Loucy (cell line): ENCODE measurements around the gene HPSE2.

Experiments
- H2AFZ ChIP-seq: fragments of 200-600 bp; sonication (generic); 2 replicates; pipeline ENCODE4 v1.6.0; 2016; ENCODE audit warnings: antibody characterized with exemption, mild to moderate bottlenecking, low read length, moderate library complexity
- H3F3A ChIP-seq: fragments of 200-600 bp; 2 replicates; pipeline ENCODE4 v1.6.0; 2016; ENCODE audit warnings: antibody characterized with exemption, low read depth, mild to moderate bottlenecking
- H3K27me3 ChIP-seq: fragments of 200-600 bp; sonication (generic); 2 replicates; pipeline ENCODE4 v1.6.1; 2014; ENCODE audit warnings: low read length, mild to moderate bottlenecking; ENCODE audit not compliant: insufficient read depth, poor library complexity, severe bottlenecking
- H3K36me3 ChIP-seq: fragments of 200-600 bp; sonication (generic); 2 replicates; pipeline ENCODE4 v1.6.1; 2016; ENCODE audit warnings: low read length; ENCODE audit not compliant: insufficient read depth
- H3K4me1 ChIP-seq: fragments of 200-600 bp; sonication (generic); 2 replicates; pipeline ENCODE4 v1.5.1; 2014; ENCODE audit warnings: low read length, mild to moderate bottlenecking; ENCODE audit not compliant: insufficient read depth, poor library complexity, severe bottlenecking
- H3K4me2 ChIP-seq: fragments of 200-600 bp; sonication (generic); 2 replicates; pipeline ENCODE4 v1.6.0; 2014; ENCODE audit warnings: antibody characterized with exemption, low read length, low read depth, mild to moderate bottlenecking; ENCODE audit not compliant: poor library complexity, severe bottlenecking
- H3K4me3 ChIP-seq: fragments of 200-600 bp; sonication (generic); 2 replicates; pipeline ENCODE4 v1.5.1; 2014; ENCODE audit warnings: low read length, mild to moderate bottlenecking, mixed read lengths; ENCODE audit not compliant: poor library complexity, severe bottlenecking
- H3K79me2 ChIP-seq: fragments of 200-600 bp; sonication (generic); 2 replicates; pipeline ENCODE4 v1.6.1; 2014; ENCODE audit warnings: low read length; ENCODE audit not compliant: insufficient read depth
- H3K9ac ChIP-seq: fragments of 200-600 bp; sonication (generic); 2 replicates; pipeline ENCODE4 v1.6.0; 2014; ENCODE audit warnings: mild to moderate bottlenecking, low read depth, low read length, moderate library complexity; ENCODE audit not compliant: poor library complexity, severe bottlenecking
- H3K9me2 ChIP-seq: fragments of 200-600 bp; sonication (generic); replicated peaks from 2 replicates; pipeline ENCODE4 v1.6.1; 2016; ENCODE audit warnings: low read depth, low read length, mixed read lengths
- H3K9me3 ChIP-seq: fragments of 200-600 bp; sonication (generic); 2 replicates; pipeline ENCODE4 v1.6.1; 2014; ENCODE audit warnings: mild to moderate bottlenecking, antibody characterized with exemption, low read length, low read depth; ENCODE audit not compliant: insufficient read depth
- H4K20me1 ChIP-seq: fragments of 200-600 bp; sonication (generic); 2 replicates; pipeline ENCODE4 v1.6.0; 2014; ENCODE audit warnings: antibody characterized with exemption, low read length, mild to moderate bottlenecking; ENCODE audit not compliant: insufficient read depth, poor library complexity, severe bottlenecking
- EZH2phosphoT487 ChIP-seq: fragments of 200-600 bp; IDR thresholded peaks from 2 replicates; pipeline ENCODE4 v1.6.1; 2018; ENCODE audit warnings: antibody characterized with exemption, mild to moderate bottlenecking, moderate library complexity, borderline replicate concordance
- TF ChIP-seq, protein P1 (sequence below): fragments of 200-600 bp; sonication (generic); conservative IDR thresholded peaks from 2 replicates; pipeline ENCODE4 v1.5.1; 2014; ENCODE audit warnings: mild to moderate bottlenecking, antibody characterized with exemption, low read length

The HPSE2 gene

DNA sequence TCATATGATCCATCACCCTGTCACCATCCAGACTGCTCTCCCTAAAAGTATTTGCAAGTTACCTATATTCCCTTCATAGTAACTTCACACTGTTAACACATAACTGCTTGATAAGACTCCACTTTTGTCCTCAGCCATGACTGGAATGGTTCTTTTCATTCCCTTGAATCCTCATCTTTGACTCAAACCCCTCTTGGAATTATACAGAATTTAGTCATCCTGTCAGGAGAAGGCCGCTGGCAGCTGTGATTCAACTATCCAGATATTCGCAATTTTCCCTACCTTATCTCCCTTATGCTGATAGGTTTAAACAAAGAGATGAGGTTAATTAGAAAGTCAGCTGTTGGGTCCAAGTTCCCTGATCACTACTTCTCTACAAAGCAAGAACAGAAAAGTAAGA, 646.0 kb downstream of the HPSE2 start:
- H3K9me3 ChIP-seq = no peaks in the 10 kb centered on the region
- no peak overlapping the region for H2AFZ ChIP-seq
- no peaks in the 10 kb centered on the region for H3K9me2 ChIP-seq
- TF ChIP-seq, protein P1, sequence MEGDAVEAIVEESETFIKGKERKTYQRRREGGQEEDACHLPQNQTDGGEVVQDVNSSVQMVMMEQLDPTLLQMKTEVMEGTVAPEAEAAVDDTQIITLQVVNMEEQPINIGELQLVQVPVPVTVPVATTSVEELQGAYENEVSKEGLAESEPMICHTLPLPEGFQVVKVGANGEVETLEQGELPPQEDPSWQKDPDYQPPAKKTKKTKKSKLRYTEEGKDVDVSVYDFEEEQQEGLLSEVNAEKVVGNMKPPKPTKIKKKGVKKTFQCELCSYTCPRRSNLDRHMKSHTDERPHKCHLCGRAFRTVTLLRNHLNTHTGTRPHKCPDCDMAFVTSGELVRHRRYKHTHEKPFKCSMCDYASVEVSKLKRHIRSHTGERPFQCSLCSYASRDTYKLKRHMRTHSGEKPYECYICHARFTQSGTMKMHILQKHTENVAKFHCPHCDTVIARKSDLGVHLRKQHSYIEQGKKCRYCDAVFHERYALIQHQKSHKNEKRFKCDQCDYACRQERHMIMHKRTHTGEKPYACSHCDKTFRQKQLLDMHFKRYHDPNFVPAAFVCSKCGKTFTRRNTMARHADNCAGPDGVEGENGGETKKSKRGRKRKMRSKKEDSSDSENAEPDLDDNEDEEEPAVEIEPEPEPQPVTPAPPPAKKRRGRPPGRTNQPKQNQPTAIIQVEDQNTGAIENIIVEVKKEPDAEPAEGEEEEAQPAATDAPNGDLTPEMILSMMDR = no peak
- TF ChIP-seq EZH2phosphoT487 = no peak
- H3K36me3 ChIP-seq = no peaks in the 10 kb centered on the region
- H3K9ac ChIP-seq = no peak overlapping the region
- no peak overlapping the region for H3K4me2 ChIP-seq
- H3F3A ChIP-seq = no peaks in the 10 kb centered on the region
- H3K27me3 ChIP-seq = no peaks in the 10 kb centered on the region
- no peak overlapping the region for H3K4me3 ChIP-seq
- no peaks in the 10 kb centered on the region for H4K20me1 ChIP-seq
- H3K4me1 ChIP-seq = no peaks in the 10 kb centered on the region
- no peaks in the 10 kb centered on the region for H3K79me2 ChIP-seq

DNA sequence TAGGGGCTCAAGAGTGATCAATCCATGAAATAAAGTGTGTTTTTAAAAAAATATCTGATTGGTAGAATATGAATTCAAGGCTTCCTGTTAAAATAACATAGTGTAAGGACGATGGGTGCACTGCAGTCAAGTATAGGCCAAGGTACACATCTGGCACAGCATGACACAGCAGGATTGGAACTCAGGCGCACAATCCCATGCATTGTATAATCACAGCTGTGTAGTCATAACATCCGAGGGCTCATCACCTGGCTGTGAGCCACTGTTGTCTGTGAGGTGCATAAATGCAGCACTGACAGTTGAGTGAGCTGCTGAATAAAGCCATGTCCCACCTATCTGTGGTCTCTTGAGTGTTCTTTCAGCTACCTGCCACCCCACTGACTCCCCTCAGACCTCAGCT, 646.6 kb downstream of the HPSE2 start:
- Histone ChIP-seq H3K36me3 (no peaks in the 10 kb centered on the region), H3F3A (no peaks in the 10 kb centered on the region), H4K20me1 (no peaks in the 10 kb centered on the region), H3K4me2 (no peak overlapping the region), H3K27me3 (no peaks in the 10 kb centered on the region), H3K9me2 (no peaks in the 10 kb centered on the region), H3K9ac (no peak overlapping the region), H2AFZ (no peak overlapping the region), H3K4me1 (no peaks in the 10 kb centered on the region), H3K4me3 (no peak overlapping the region), H3K79me2 (no peaks in the 10 kb centered on the region), H3K9me3 (no peaks in the 10 kb centered on the region)
- TF ChIP-seq, protein P1 = no peak
- no peak for TF ChIP-seq EZH2phosphoT487

DNA sequence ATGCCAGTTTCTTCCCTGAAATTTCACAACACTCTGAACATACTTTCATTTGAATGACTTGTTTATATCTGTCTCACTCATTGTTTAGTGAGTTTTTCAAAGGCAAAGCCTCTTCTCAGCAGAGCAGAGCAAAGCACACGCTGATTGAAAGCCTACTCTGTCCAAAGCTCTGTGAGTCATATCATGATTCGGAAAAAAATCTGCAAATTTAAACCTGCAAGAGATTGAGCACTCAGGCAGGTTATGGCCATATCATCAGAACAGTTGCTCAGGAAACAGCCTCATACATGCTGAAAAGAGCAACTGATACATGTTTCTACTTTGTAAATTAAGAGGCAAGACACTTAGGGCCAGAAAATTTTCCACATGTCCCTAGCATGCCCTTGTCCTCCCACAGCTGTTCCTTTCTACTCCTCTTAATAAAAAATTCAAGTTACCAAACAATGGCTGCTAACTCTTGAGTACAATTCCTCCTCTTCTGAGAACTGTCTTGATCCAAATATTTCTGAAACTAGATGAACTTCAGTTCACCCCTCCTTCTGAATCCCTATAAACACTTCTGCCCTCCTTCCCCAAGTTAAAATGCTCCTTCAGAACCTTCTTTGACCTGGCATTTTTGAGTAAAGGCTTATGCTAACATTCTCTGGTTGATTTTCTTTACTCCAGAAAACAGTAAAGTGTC, 648.4 kb downstream of the HPSE2 start:
- H3K4me3 ChIP-seq = no peak overlapping the region
- H3K79me2 ChIP-seq = no peaks in the 10 kb centered on the region
- H3K9me2 ChIP-seq = no peaks in the 10 kb centered on the region
- H2AFZ ChIP-seq = no peak overlapping the region
- no peaks in the 10 kb centered on the region for H3F3A ChIP-seq
- no peaks in the 10 kb centered on the region for H3K4me1 ChIP-seq
- no peaks in the 10 kb centered on the region for H3K36me3 ChIP-seq
- H3K9me3 ChIP-seq = no peaks in the 10 kb centered on the region
- H4K20me1 ChIP-seq = no peaks in the 10 kb centered on the region
- TF ChIP-seq, protein P1 = no peak
- no peak for TF ChIP-seq EZH2phosphoT487
- no peak overlapping the region for H3K9ac ChIP-seq
- no peak overlapping the region for H3K4me2 ChIP-seq
- H3K27me3 ChIP-seq = no peaks in the 10 kb centered on the region
